Measurements from ENCODE around the gene WNT1.

The WNT1 gene

GRCh38 chr12:49028666-49029275 lies 50.6 kb downstream of the WNT1 start:
- TF ChIP-seq GATA3 (IDR thresholded peaks at IDR 0.05; ENCODE audit: low read depth, low read length), result no peak
- no peak for TF ChIP-seq GATA2 (IDR thresholded peaks at IDR 0.05; ENCODE audit: low read depth, low read length)

- TF ChIP-seq GATA2 (IDR thresholded peaks at IDR 0.05; ENCODE audit: low read depth, low read length), result no peak
These were observed 52.0 kb downstream of the WNT1 start for GRCh38 chr12:49030119-49030518.

- TF ChIP-seq GATA2 (IDR thresholded peaks at IDR 0.05; ENCODE audit: low read depth, low read length), result no peak
- TF ChIP-seq GATA3 (IDR thresholded peaks at IDR 0.05; ENCODE audit: low read depth, low read length), result no peak
These were observed 52.8 kb downstream of the WNT1 start for GRCh38 chr12:49030714-49031572.

GRCh38 chr12:49031573-49032161 lies 53.5 kb downstream of the WNT1 start:
- TF ChIP-seq GATA2 (IDR thresholded peaks at IDR 0.05; ENCODE audit: low read depth, low read length) (no peak), GATA3 (IDR thresholded peaks at IDR 0.05; ENCODE audit: low read depth, low read length) (no peak)

Data from SH-SY5Y (cell line).